Astrocyte (in vitro differentiated cells and primary cell): ENCODE measurements around the gene MTX3. TPM values are rescaled to one million over a fixed set of nuclear protein-coding genes. Genes with fewer than 3 reads are reported as not detected.

ENCODE experiments used
- DNase-seq: peaks from one replicate; pipeline ENCODE4 v3.0.0-alpha.2; 2010; ENCODE audit warnings: low read depth
- FAIRE-seq: peaks from 2 replicates; lab custom pipeline; 2011; peaks lifted over from hg19 to GRCh38; lab: Jason Lieb, UNC
- H2AFZ ChIP-seq: 2 replicates; pipeline ENCODE4 v1.6.0; 2012; ENCODE audit warnings: low read depth, low read length, inconsistent platforms
- H3K27ac ChIP-seq: 2 replicates; pipeline ENCODE4 v1.5.1; 2011; ENCODE audit warnings: low read depth, low read length, inconsistent platforms
- H3K27me3 ChIP-seq: 2 replicates; pipeline ENCODE4 v1.6.0; 2011; ENCODE audit warnings: low read length, inconsistent platforms; ENCODE audit not compliant: insufficient read depth
- H3K36me3 ChIP-seq: 2 replicates; pipeline ENCODE4 v1.5.1; 2011; ENCODE audit warnings: low read length, inconsistent platforms; ENCODE audit not compliant: insufficient read depth
- H3K4me1 ChIP-seq: 2 replicates; pipeline ENCODE4 v1.5.1; 2011; ENCODE audit warnings: low read length, inconsistent platforms; ENCODE audit not compliant: insufficient read depth
- H3K4me2 ChIP-seq: 2 replicates; pipeline ENCODE4 v1.6.0; 2012; ENCODE audit warnings: low read length, inconsistent platforms
- H3K4me3 ChIP-seq: 2 replicates; pipeline ENCODE4 v1.5.1; 2011; ENCODE audit warnings: low read depth, mild to moderate bottlenecking, low read length, inconsistent platforms; ENCODE audit not compliant: insufficient read depth
- H3K79me2 ChIP-seq: 2 replicates; pipeline ENCODE4 v1.6.0; 2012; ENCODE audit warnings: mild to moderate bottlenecking, low read length, inconsistent platforms; ENCODE audit not compliant: insufficient read depth
- H3K9ac ChIP-seq: 2 replicates; pipeline ENCODE4 v1.6.0; 2012; ENCODE audit warnings: mild to moderate bottlenecking, low read length, inconsistent platforms
- H3K9me3 ChIP-seq: 2 replicates; pipeline ENCODE4 v1.5.1; 2012; ENCODE audit warnings: low read depth, mild to moderate bottlenecking, low read length, inconsistent platforms; ENCODE audit not compliant: insufficient read depth
- H4K20me1 ChIP-seq: 2 replicates; pipeline ENCODE4 v1.6.0; 2012; ENCODE audit warnings: low read length, inconsistent platforms; ENCODE audit not compliant: insufficient read depth
- H3K27ac Mint-ChIP-seq: one replicate; pipeline ENCODE4 v1.8.0; 2021; ENCODE audit warnings: mild to moderate bottlenecking, mixed read lengths; ENCODE audit not compliant: unreplicated experiment
- H3K27me3 Mint-ChIP-seq: one replicate; pipeline ENCODE4 v1.8.0; 2021; ENCODE audit warnings: low read depth, mixed read lengths; ENCODE audit not compliant: unreplicated experiment
- H3K36me3 Mint-ChIP-seq: one replicate; pipeline ENCODE4 v1.8.0; 2021; ENCODE audit warnings: low read depth, mixed read lengths; ENCODE audit not compliant: unreplicated experiment
- H3K4me1 Mint-ChIP-seq: one replicate; pipeline ENCODE4 v1.8.0; 2021; ENCODE audit warnings: low read depth, mixed read lengths; ENCODE audit not compliant: unreplicated experiment
- H3K4me3 Mint-ChIP-seq: one replicate; pipeline ENCODE4 v1.8.0; 2021; ENCODE audit warnings: mild to moderate bottlenecking, moderate library complexity, mixed read lengths; ENCODE audit not compliant: unreplicated experiment
- H3K9me3 Mint-ChIP-seq: one replicate; pipeline ENCODE4 v1.8.0; 2021; ENCODE audit warnings: mild to moderate bottlenecking, mixed read lengths; ENCODE audit not compliant: unreplicated experiment
- CTCF ChIP-seq: IDR thresholded peaks from 2 replicates; pipeline ENCODE4 v1.5.1; 2011; ENCODE audit warnings: low read depth, mild to moderate bottlenecking, inconsistent platforms, low read length, moderate library complexity; ENCODE audit not compliant: insufficient read depth
- EZH2 ChIP-seq: IDR thresholded peaks from 2 replicates; pipeline ENCODE4 v1.6.1; 2012; ENCODE audit warnings: mild to moderate bottlenecking, low read length, inconsistent platforms; ENCODE audit not compliant: insufficient read depth
- total RNA-seq: library from RNA; stranded (reverse); gene quantifications from 2 replicates; pipeline ENCODE4 v1.2.1, GENCODE V29; 2021

The MTX3 gene
- total RNA-seq, 1 donor from 2014 or later: 14.0 TPM

- peaks cover 36% of the 10 kb centered on the region for H3K27me3 Mint-ChIP-seq
- H3K4me3 Mint-ChIP-seq: no peak overlapping the region
Observed at GRCh38 chr5:80031109-80031508, 40.0 kb upstream of the MTX3 start.

GRCh38 chr5:80026841-80027240, 35.8 kb upstream of the MTX3 start:
- no peaks in the 10 kb centered on the region for H3K36me3 Mint-ChIP-seq
- Histone ChIP-seq H3K9me3 (no peaks in the 10 kb centered on the region), H3K4me1 (no peaks in the 10 kb centered on the region), H3K4me2 (no peak overlapping the region), H3K27me3 (peaks cover 4% of the 10 kb centered on the region), H2AFZ (no peak overlapping the region), H3K4me3 (no peak overlapping the region), H3K79me2 (no peaks in the 10 kb centered on the region), H3K27ac (no peak overlapping the region), H3K9ac (no peak overlapping the region), H4K20me1 (no peaks in the 10 kb centered on the region), H3K36me3 (no peaks in the 10 kb centered on the region)
- no peak overlapping the region for H3K4me3 Mint-ChIP-seq
- no peak for FAIRE-seq
- TF ChIP-seq EZH2 (no peak), CTCF (no peak)
- DNase-seq: no peak
- no peaks in the 10 kb centered on the region for H3K9me3 Mint-ChIP-seq
- H3K4me1 Mint-ChIP-seq: no peaks in the 10 kb centered on the region
- peaks cover 5% of the 10 kb centered on the region for H3K27me3 Mint-ChIP-seq
- H3K27ac Mint-ChIP-seq: no peak overlapping the region

More at GRCh38 chr5:80031109-80031508, 40.0 kb upstream of the MTX3 start:
- no peaks in the 10 kb centered on the region for H4K20me1 ChIP-seq
- H3K9me3 ChIP-seq: no peaks in the 10 kb centered on the region
- H3K36me3 Mint-ChIP-seq: no peaks in the 10 kb centered on the region
- DNase-seq (no peak), FAIRE-seq (no peak)
- no peaks in the 10 kb centered on the region for H3K4me1 ChIP-seq
- no peak overlapping the region for H2AFZ ChIP-seq
- no peaks in the 10 kb centered on the region for H3K9me3 Mint-ChIP-seq
- no peak overlapping the region for H3K27ac ChIP-seq
- H3K27me3 ChIP-seq: peaks cover 26% of the 10 kb centered on the region
- H3K79me2 ChIP-seq: no peaks in the 10 kb centered on the region
- no peak overlapping the region for H3K9ac ChIP-seq
- H3K4me3 ChIP-seq: no peak overlapping the region
- H3K4me1 Mint-ChIP-seq: no peaks in the 10 kb centered on the region
- H3K27ac Mint-ChIP-seq: no peak overlapping the region
- TF ChIP-seq EZH2 (no peak), CTCF (no peak)
- H3K36me3 ChIP-seq: no peaks in the 10 kb centered on the region
- H3K4me2 ChIP-seq: no peak overlapping the region

- TF ChIP-seq EZH2: no peak
- TF ChIP-seq CTCF: no peak
- H3K79me2 ChIP-seq: no peaks in the 10 kb centered on the region
Observed at GRCh38 chr5:80025069-80025468, 34.0 kb upstream of the MTX3 start.

More at GRCh38 chr5:80025069-80025468, 34.0 kb upstream of the MTX3 start:
- Mint-ChIP-seq H3K4me1 (no peaks in the 10 kb centered on the region), H3K27me3 (peaks cover 3% of the 10 kb centered on the region), H3K4me3 (no peak overlapping the region), H3K27ac (no peak overlapping the region), H3K9me3 (no peaks in the 10 kb centered on the region), H3K36me3 (no peaks in the 10 kb centered on the region)
- FAIRE-seq: no peak
- no peak overlapping the region for H3K27ac ChIP-seq
- no peaks in the 10 kb centered on the region for H4K20me1 ChIP-seq
- H2AFZ ChIP-seq: no peak overlapping the region
- no peak for DNase-seq
- H3K4me3 ChIP-seq: no peak overlapping the region
- no peaks in the 10 kb centered on the region for H3K36me3 ChIP-seq
- H3K9me3 ChIP-seq: no peaks in the 10 kb centered on the region
- no peak overlapping the region for H3K9ac ChIP-seq
- H3K27me3 ChIP-seq: peaks cover 4% of the 10 kb centered on the region
- H3K4me1 ChIP-seq: no peaks in the 10 kb centered on the region
- H3K4me2 ChIP-seq: no peak overlapping the region
